Tongue (tissue), 2 donors: ENCODE results near the gene GPC6. TPM values are rescaled to one million over a fixed set of nuclear protein-coding genes. Genes with fewer than 3 reads are reported as not detected.
A peak's percentile ranks its signal among the peaks of the same experiment; 100 is the strongest.
"Not testable (repeated sequence)": the region's sequence is repeated elsewhere in the genome, so short reads cannot be mapped to it uniquely, and the experiment has no call there.

Experiments used
- DNase-seq: peaks from one replicate; pipeline ENCODE4 v3.0.0-alpha.2; 2015
- total RNA-seq: library from RNA; depleted of rRNA; stranded (reverse); fragments of >200 nt; gene quantifications from one replicate; pipeline ENCODE4 v1.2.3, GENCODE V29; 2014

The GPC6 gene
- total RNA-seq, 1 donor from 2014 or later: 27.0 TPM

- DNase-seq: no peak
Observed at GRCh38 chr13:94330552-94331071, 1104.0 kb downstream of the GPC6 start.

DNA sequence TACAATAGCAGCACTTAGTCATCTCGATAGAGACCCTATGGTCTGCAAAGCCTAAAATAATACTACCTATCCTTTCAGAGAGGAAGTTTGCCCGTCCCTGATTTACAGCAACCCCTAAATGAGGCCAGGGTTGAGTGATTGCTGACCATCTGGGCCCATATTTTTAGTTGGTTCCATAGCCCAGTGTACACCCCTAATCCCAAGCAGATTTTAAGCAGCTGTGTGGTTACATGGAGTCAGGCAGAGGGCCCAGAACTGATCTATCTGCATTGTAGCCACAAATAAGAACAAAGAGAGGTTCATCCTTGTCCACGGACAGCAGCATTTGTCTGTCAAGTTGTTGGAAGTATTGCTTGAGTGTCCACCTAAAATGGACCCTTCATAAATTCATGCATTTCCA, 1104.7 kb downstream of the GPC6 start:
- no peak for DNase-seq

DNA sequence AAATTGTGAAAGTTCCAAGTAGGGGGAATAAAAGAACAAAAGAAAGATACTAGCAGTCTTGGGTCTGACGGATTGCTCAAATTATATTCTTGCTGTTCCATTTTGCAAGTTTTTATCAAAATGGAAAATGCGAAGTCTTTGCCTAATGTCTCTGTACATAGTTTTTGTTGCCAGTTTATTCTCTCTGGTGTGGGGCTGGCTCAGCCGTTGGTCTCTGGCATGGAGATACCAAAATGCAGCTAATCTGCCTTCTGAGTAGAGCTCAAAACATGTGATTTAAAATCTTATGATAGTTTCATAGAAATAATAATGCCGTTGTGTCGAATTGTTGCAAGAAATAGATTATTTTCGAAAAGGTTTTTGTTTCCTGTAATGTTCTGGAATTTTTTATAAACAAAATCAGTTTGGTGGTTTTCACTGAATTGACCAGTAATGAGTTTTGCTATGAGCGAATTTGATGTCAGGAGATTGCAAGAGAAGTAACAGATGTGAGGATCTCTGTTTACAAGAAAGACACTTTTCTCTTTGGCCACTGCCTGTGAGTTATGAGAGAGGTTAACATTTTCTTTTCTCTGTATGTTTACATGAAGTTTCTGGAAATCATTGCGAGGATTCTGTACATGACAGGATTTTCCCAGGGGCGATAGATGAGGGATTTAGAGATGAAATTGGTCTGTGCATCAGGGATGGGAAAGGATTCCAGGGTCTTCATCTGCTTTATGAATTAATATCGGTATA, 1105.9 kb downstream of the GPC6 start:
- peak; percentile 60 for DNase-seq

DNA sequence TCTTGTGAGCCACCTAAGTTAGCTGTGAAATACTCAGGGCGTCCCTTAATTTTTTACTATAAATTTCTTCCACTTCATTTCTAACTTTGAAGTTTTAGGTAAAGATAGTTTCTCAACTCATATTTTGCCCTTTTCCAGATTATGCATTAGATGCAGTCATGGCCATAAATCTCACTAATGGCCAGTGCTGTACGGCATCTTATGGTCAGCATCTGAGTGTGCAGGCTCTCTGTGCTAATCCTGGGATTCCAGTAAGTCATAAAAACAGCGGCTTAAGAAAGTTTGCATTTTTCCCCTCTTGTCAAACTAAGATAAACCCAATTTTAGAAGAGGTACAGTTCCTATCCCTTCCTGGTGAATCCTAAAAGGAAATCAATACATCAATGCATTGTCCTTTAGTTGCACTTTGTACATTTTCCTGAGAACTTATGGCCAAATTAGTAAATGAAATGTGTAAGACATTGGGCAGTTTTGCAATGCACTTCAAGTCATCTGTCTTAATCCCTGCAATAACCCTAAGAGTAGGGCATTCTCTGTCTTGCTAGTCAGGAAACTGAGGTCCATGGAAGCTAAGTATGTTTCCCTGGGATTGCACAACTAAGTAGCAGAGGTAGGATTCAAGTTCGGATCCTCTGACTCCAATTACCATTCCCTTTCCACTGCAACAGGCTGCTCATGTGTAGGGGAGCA, 1106.7 kb downstream of the GPC6 start:
- DNase-seq: no peak

- peak; percentile 59 for DNase-seq
Observed at GRCh38 chr13:94335761-94336526, 1109.3 kb downstream of the GPC6 start.

DNA sequence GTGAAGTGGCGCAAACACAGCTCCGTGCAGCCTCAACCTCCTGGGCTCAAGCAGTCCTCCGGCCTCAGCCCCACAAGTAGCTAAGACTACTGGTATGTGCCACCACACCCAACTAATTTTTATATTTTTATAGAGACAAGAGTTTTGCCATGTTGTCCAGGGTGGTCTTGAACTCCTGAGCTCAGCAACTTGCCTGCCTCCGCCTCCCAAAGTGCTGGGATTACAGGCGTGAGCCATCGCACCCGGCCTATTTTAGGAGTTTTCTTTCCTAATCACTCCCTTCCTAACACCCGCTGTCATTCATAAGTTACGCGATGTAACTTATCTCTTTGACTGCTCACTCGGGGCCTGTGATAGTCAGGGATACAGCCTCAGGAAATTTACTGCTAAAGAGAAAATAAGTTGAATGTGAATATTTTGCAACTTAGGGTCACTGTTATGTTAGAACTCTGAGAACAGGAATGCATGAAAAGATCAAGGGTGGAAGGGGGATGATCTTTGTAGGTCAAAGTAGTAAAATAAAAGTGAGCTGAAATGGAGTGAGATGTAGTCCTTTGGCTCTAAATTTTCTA, 1112.6 kb downstream of the GPC6 start:
- no peak for DNase-seq

DNA sequence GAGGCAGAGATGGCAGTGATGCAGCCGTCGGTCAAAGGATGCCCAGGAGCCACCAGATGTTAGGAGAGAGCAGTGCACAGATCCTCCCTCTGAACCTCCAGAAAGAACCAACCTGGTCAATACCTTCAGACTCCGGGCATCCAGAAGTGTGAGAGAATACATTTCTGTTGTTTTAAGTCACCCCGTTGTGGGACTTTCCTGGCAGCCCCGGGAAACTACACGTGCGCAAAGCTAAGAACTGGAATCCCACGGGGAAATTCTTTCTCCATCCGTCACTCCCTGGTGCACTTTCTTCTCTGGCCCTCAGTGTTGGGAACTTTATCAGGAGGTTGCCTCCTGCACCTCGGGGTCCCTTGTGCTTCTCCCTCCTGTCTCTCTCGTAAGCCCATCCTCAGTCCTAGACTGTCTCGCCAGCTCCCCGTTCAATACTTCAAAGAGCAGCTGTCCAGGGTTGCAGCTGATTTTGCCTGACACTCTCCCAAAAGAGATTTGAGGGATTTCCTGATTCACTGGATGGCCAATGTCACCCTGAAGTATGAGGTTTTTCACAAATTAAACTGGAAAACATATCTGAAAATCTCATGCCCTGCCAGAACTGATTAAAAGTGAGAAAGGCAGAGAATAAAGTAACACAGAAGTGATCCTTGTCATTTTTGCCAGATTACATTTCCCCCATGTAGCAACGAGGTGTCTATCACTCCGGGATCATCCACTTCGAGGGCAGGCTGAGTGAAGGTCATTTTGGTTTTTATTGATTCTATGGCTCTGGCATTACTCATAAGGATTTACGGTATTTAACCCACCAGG, 1116.0 kb downstream of the GPC6 start:
- DNase-seq: peak; percentile 73

- DNase-seq: peak; percentile 81
Observed at GRCh38 chr13:94343243-94343585, 1116.6 kb downstream of the GPC6 start.

GRCh38 chr13:94343687-94344086, 1117.1 kb downstream of the GPC6 start:
- not testable (repeated sequence) for DNase-seq

DNA sequence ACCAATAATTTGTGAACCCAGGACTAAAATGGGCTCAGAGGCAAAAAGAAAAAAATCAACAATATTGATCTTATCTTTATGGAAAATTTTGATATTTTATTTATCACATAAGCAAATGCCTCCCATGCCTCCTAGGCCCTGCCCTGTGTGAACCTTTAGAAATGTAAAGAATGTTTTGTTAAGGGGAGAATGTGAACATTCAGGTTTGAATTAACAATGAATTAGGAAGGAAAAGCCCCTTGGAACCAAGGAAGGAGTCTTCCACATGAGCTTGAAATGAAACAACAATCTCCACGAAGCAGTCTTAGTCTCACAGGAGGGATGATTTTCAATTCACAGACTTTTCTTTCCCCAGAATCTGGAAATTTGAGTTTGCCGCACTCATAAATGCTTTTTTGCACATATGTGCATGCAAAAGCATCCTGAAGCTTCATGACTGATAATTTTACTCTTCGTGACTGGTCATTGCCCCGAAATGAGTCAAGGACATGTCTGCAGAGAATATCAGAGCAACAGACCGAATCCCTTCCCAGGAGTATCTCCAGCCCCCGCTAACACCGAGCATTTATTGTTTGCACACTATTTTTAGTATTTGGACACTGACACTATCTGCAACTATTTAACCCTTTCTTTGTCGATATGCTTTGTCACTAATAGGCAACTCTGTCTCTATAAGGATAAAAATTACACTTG, 1117.7 kb downstream of the GPC6 start:
- DNase-seq: no peak

DNA sequence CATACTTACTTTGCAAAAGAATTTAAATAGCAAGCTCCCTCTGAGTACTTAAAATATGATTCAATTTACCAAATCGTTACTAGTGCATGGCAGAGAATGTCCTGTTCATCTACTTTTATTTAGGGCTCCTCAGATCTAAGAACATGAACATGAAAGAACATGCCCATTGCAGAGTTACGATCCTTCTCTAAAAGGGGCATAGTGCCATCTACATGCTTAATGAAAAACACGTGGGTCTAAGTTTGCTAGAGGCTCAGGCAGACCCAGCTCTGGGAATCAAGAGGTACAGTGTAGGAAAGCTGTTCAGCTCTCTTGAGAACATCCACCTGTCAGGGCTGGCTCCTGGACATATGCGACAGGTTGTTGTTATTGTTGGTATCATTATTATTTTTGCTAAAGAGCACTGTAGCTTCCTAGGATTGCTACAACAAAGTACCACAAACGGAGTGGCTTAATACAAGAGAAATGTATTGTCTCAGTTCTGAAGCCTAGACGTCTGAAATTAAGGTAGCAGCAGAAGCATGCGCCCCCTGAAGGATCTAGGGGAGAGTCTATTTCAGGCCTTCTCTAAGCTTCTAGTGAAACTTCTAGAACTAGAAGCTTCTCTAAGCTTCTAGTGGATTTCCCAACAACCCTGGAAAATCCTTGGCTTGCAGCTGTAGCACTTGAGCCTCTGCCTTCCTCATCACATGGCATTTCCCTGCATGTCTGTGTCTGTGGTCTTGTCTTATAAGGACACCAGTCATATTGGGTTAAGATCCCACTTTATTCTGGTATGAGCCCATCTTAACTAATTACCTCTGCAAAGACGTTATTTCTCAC, 1119.0 kb downstream of the GPC6 start:
- DNase-seq: peak; percentile 61

GRCh38 chr13:94346261-94347019, 1119.8 kb downstream of the GPC6 start:
- DNase-seq: no peak

DNA sequence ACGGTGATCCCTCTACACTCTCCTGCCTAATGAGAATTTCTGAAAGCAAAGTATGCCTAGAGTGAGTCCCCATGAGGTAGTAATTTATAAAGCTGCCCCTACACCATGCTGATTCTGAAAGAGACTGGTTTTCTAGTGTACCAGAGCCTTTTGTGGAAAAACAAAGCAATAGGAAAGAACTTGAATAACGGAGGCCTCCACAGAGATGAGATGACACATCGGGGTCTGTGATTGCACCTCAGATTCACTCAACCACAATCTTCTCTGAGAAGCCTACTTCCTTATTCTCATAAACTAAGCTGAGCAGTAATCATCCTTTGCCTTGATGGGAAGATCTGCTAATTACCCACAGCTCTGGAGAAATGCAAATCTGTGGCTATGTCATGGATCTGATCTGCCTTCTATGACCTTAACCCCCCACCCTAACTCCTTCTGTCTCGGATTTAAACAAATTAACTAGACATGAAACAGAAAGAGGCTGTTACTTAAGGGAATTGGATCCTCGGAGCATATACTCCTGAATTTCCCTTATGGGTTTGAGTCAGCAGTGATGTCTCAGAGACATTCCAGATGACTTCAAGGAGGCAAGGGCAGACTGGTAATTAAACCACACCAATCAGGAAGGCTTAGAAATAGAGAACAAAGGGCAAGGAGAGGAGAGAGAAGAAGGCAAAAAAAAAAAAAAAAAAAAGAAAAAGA, 1124.8 kb downstream of the GPC6 start:
- no peak for DNase-seq

- no peak for DNase-seq
Observed at GRCh38 chr13:94352057-94352456, 1125.5 kb downstream of the GPC6 start.

GRCh38 chr13:94353167-94353710, 1126.6 kb downstream of the GPC6 start:
- DNase-seq: no peak

- DNase-seq: no peak
Observed at GRCh38 chr13:94359875-94360274, 1133.3 kb downstream of the GPC6 start.

DNA sequence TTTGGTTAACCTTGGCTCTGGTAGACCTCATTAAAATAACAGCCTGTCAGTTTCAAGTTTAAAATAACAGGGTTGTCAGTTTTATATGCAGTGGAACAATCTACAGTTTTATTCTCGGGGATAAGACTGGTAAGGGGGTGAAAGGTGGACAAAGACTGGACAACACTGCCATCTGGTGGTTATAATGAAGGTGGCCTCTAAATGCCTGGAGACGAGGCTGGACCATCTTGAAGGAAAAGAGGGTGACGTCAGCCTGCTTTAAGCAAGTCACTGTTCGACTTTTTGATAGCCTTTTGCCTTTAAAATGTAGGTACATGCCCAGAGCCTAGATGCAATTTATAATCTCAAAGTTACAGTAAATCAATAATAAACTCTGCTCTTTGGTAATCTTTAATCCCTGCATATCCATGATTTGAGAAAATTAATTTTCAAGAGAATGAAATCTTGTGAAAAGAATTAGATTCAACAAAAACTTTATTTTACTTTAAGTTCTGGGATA, 1135.9 kb downstream of the GPC6 start:
- peak; percentile 94 for DNase-seq

- DNase-seq: no peak
Observed at GRCh38 chr13:94366677-94367076, 1140.1 kb downstream of the GPC6 start.
